ENCODE results near the gene FFAR1. TPM values are rescaled to one million over a fixed set of nuclear protein-coding genes. Genes with fewer than 3 reads are reported as not detected.

FFAR1 gene
- total RNA-seq, 2 donors from 2014 or later: 1.6 to 2.3 TPM

DNA sequence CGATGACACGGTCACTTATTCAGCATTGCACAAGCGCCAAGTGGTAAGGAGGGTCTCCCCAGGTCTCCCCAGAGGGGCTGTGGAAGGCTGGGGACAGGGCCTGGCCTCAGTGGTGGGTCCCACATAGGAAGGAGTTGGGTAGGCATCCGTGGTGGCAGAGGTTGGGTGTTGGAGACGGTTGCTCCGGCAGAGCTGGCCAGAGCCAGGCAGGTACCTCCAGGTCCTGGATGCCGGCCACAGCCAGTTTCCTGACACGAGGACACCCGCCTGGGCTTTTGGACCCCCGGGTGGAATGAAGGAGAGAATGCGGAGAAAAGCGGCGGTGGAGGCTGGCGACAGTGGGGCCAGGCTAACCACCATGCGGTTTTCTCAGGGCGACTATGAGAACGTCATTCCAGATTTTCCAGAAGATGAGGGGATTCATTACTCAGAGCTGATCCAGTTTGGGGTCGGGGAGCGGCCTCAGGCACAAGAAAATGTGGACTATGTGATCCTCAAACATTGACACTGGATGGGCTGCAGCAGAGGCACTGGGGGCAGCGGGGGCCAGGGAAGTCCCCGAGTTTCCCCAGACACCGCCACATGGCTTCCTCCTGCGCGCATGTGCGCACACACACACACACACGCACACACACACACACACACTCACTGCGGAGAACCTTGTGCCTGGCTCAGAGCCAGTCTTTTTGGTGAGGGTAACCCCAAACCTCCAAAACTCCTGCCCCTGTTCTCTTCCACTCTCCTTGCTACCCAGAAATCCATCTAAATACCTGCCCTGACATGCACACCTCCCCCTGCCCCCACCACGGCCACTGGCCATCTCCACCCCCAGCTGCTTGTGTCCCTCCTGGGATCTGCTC lies 1.3 kb upstream of the FFAR1 start:
- no peak for ATAC-seq
- 53 to 59% methylated on average over 23 to 28 of the region's 28 CpGs for WGBS, 2 donors

DNA sequence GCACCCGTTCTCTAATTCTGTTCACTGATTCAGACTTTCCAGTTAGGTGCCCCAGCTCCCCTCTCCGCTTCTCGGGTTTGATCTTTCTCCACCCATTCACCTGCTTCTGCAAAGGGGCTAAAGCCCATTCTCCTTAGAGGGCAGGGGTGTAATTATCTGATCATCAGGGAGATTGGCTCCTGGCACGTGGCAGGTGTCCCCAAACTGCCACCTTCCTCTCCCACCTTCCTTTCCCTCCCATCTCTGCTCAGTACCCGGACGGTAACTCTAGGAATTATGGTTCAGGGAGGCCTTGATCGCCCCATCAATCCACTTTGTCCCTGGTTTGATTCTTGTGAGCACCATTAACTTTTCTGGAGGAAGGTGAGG lies 212 bp downstream of the FFAR1 start:
- DNase-seq: no peak
- no peak overlapping the region for H3K27ac ChIP-seq

More for the DNA sequence above, 1.3 kb upstream of the FFAR1 start:
- DNase-seq: peak in 2 of 4 donors; percentile 10 to 14
- Histone ChIP-seq H3K27ac (no peak overlapping the region), H3K4me3 (no peak overlapping the region), H3K36me3 (replicated peaks in 1 of 2; ENCODE audit: insufficient read depth in 1 of 2, low read depth in 2 of 2) (no peaks in the 10 kb centered on the region), H3K27me3 (peaks cover 0 to 6% of the 10 kb centered on the region in 2 donors), H3K4me1 (no peaks in the 10 kb centered on the region), H3K9me3 (no peaks in the 10 kb centered on the region)
- TF ChIP-seq, protein P1, sequence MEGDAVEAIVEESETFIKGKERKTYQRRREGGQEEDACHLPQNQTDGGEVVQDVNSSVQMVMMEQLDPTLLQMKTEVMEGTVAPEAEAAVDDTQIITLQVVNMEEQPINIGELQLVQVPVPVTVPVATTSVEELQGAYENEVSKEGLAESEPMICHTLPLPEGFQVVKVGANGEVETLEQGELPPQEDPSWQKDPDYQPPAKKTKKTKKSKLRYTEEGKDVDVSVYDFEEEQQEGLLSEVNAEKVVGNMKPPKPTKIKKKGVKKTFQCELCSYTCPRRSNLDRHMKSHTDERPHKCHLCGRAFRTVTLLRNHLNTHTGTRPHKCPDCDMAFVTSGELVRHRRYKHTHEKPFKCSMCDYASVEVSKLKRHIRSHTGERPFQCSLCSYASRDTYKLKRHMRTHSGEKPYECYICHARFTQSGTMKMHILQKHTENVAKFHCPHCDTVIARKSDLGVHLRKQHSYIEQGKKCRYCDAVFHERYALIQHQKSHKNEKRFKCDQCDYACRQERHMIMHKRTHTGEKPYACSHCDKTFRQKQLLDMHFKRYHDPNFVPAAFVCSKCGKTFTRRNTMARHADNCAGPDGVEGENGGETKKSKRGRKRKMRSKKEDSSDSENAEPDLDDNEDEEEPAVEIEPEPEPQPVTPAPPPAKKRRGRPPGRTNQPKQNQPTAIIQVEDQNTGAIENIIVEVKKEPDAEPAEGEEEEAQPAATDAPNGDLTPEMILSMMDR (IDR thresholded peaks at IDR 0.05): no peak
- TF ChIP-seq POLR2A (IDR thresholded peaks at IDR 0.05): no peak
- intact Hi-C loops (cut with DNase I): loop anchor here (5.0 to 10.0 kb wide), 2 partner anchors 126 to 148 kb away; partner anchors contain the start of gene KRTDAP

DNA sequence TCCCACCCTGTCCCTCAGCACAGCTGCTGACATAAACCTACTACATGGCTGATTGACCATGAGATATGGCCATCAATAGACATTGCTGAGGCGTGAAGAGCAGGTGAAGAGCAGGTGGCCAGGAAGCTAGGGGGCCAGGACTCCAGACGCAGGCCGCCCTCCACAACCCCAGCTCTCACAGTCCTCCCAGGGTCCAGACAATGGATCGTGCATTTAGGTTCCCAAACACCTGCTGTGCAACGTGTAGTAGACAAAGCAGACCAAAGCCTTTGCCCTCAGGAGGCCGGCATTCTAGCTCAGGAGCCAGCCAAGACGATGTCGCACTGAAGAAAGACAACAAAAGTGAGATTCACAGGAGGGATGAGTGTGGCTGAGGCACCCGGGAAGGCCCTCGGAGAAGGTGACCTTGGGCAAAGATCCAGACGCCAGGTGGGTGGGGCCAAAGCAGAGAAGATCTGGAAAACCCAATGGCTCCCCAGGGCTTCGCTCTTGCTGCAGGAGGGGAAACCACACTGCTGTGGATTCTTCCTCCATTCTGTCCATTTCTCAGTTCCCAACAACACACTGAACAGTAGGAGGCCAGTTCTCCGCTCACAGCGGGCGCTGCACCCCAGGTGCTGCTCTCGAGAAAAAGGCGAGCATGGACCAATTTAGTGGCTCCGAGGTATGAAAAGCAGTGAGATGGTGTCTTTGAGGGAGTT lies 1.4 kb downstream of the FFAR1 start:
- no peak overlapping the region for H3K27ac ChIP-seq
- peaks cover 0 to 6% of the 10 kb centered on the region in 2 donors for H3K27me3 ChIP-seq
- no peak overlapping the region for H3K4me3 ChIP-seq
- ATAC-seq (no peak), DNase-seq (peak in 1 of 4 donors; percentile 12)
- no peaks in the 10 kb centered on the region for H3K36me3 ChIP-seq (replicated peaks in 1 of 2; ENCODE audit: insufficient read depth in 1 of 2, low read depth in 2 of 2)
- intact Hi-C loops (cut with DNase I): loop anchor here (5.0 to 10.0 kb wide), 2 partner anchors 123 to 146 kb away; partner anchors contain the start of gene KRTDAP
- TF ChIP-seq, protein P1 (IDR thresholded peaks at IDR 0.05): no peak
- no peak for TF ChIP-seq POLR2A (IDR thresholded peaks at IDR 0.05)
- 74 to 77% methylated on average over 16 to 18 of the region's 18 CpGs for WGBS, 2 donors
- no peaks in the 10 kb centered on the region for H3K4me1 ChIP-seq
- H3K9me3 ChIP-seq: no peaks in the 10 kb centered on the region

More for the DNA sequence above, 212 bp downstream of the FFAR1 start:
- H3K4me3 ChIP-seq: no peak overlapping the region
- no peaks in the 10 kb centered on the region for H3K36me3 ChIP-seq (replicated peaks in 1 of 2; ENCODE audit: insufficient read depth in 1 of 2, low read depth in 2 of 2)
- no peaks in the 10 kb centered on the region for H3K9me3 ChIP-seq
- H3K27me3 ChIP-seq: peaks cover 0 to 6% of the 10 kb centered on the region in 2 donors
- no peak for TF ChIP-seq POLR2A (IDR thresholded peaks at IDR 0.05)
- TF ChIP-seq, protein P1 (IDR thresholded peaks at IDR 0.05): no peak
- no peak for ATAC-seq
- WGBS, 2 donors: 65 to 72% methylated on average over 7 of the region's 7 CpGs
- intact Hi-C loops (cut with DNase I): loop anchor here (5.0 to 10.0 kb wide), 2 partner anchors 124 to 147 kb away; partner anchors contain the start of gene KRTDAP
- H3K4me1 ChIP-seq: no peaks in the 10 kb centered on the region

DNA sequence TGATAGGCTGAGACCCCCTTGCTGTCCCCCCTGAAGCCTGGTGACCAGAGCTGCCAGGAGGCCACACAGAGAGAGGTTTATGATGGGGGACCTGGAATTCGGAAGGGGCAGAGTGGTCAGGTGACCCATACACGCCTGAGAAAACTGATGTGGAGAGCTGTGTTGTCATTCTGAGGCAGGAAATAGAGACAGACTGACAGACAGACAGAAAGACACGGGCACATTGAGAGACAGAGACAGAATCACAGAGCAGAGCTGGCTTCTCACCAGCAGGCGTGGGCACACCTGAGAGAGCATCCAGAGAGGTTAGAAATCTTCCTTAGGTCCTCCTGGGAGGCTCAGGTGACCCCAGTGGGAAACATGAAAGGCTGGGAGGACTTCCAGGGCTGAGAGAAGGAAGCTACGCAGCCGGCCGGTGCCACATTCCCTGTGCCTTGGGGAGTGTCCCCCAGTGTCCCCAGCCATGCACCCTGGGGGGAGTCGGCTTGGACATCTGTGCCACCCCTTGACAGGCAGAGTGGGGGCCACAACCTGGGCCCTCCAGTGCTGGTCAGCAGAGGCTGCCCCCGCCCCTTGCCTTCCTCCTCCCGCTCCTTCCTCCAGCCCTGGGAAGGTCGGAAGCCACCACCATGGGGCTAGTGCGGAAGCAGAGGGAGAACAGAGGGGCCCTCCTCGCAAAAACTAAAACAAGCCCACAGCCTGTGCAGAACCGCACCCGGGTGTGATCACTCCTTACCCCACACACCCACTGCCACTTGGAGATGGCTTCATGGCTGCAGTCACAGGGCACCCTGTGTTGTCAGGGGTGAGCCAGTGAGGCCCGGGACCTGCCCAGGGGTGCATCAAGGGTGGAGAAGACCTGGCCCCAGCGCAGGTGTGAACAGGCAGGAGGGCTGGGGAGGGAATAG lies 2.2 kb downstream of the FFAR1 start:
- Histone ChIP-seq H3K36me3 (replicated peaks in 1 of 2; ENCODE audit: insufficient read depth in 1 of 2, low read depth in 2 of 2) (no peaks in the 10 kb centered on the region), H3K27ac (no peak overlapping the region), H3K27me3 (peaks cover 0 to 6% of the 10 kb centered on the region in 2 donors), H3K4me3 (no peak overlapping the region), H3K9me3 (no peaks in the 10 kb centered on the region), H3K4me1 (no peaks in the 10 kb centered on the region)
- TF ChIP-seq, protein P1 (IDR thresholded peaks at IDR 0.05): no peak
- no peak for TF ChIP-seq POLR2A (IDR thresholded peaks at IDR 0.05)
- peak in 1 of 4 donors; percentile 8 for DNase-seq
- no peak for ATAC-seq
- 75 to 78% methylated on average over 11 to 17 of the region's 17 CpGs for WGBS, 2 donors
- intact Hi-C loops (cut with DNase I): loop anchor here (5.0 to 10.0 kb wide), 2 partner anchors 122 to 145 kb away; partner anchors contain the start of gene KRTDAP

All from body of pancreas (tissue), 4 donors.